Breast epithelium (tissue), 4 donors: Measurements from ENCODE around the gene ZNRF3. TPM values are rescaled to one million over a fixed set of nuclear protein-coding genes. Genes with fewer than 3 reads are reported as not detected.

Source experiments
- DNase-seq, 2 donors: peaks; one replicate each; pipeline ENCODE4 v3.0.0-alpha.2; 2019; ENCODE audit warnings: low spot score in 2 of 2
- H3K27ac ChIP-seq, 2 donors: fragments of 200-600 bp; sonication (generic) in 1 of 2; one replicate each; pipeline ENCODE4 v1.5.1; 2016 to 2019; ENCODE audit warnings: mild to moderate bottlenecking in 1 of 2
- H3K27me3 ChIP-seq, 2 donors: fragments of 200-600 bp; sonication (generic) in 1 of 2; one replicate each; pipeline versions ENCODE4 v1.5.1 to v1.6.0; 2017 to 2019; ENCODE audit warnings: control low read depth in 1 of 2, mild to moderate bottlenecking in 1 of 2
- H3K36me3 ChIP-seq: fragments of 200-600 bp; one replicate; pipeline ENCODE4 v1.5.1; 2019
- H3K4me1 ChIP-seq, 2 donors: fragments of 200-600 bp; sonication (generic); one replicate each; pipeline ENCODE4 v1.5.1; 2016 to 2019; ENCODE audit warnings: control low read depth in 1 of 2
- H3K4me3 ChIP-seq, 3 donors: fragments of 200-600 bp; sonication (generic); 1 replicate in 2 of 3; 2 replicates in 1 of 3; pipeline ENCODE4 v1.5.1; 2016 to 2019; ENCODE audit warnings: mild to moderate bottlenecking in 3 of 3, moderate library complexity in 2 of 3
- H3K9me3 ChIP-seq, 2 donors: fragments of 200-600 bp; sonication (generic) in 1 of 2; one replicate each; pipeline ENCODE4 v1.5.1; 2016 to 2019; ENCODE audit warnings: control low read depth in 1 of 2
- POLR2A ChIP-seq: fragments of 450-650 bp; IDR thresholded peaks from one replicate; pipeline ENCODE4 v1.6.1; 2016; ENCODE audit warnings: antibody characterized with exemption, mild to moderate bottlenecking, moderate library complexity
- POLR2AphosphoS5 ChIP-seq, 3 donors: sonication (generic); formaldehyde crosslinking; IDR thresholded peaks; one replicate each; pipeline ENCODE4 v1.6.1; 2017; ENCODE audit warnings: antibody characterized with exemption in 3 of 3
- intact Hi-C: fragments of 100-400 bp; cut with DNase I; formaldehyde crosslinking; loops from one replicate; pipeline ENCODE4 v1.15.1; 2023; ENCODE audit warnings: low total_unique reads
- total RNA-seq, 3 donors: library from RNA; depleted of rRNA; stranded (reverse); fragments of >200 nt; gene quantifications; one replicate each; pipeline ENCODE4 v1.1.0, GENCODE V29; 2016
- TF ChIP-seq, protein P1 (sequence below), 3 donors: fragments of 450-650 bp; IDR thresholded peaks; one replicate each; pipeline ENCODE4 v1.5.1; 2016 to 2017; ENCODE audit warnings: antibody characterized with exemption in 3 of 3, mild to moderate bottlenecking in 3 of 3, moderate library complexity in 3 of 3

Gene ZNRF3
- total RNA-seq, 3 donors from 2014 or later = 6.9 to 7.9 (median 6.9) TPM

DNA sequence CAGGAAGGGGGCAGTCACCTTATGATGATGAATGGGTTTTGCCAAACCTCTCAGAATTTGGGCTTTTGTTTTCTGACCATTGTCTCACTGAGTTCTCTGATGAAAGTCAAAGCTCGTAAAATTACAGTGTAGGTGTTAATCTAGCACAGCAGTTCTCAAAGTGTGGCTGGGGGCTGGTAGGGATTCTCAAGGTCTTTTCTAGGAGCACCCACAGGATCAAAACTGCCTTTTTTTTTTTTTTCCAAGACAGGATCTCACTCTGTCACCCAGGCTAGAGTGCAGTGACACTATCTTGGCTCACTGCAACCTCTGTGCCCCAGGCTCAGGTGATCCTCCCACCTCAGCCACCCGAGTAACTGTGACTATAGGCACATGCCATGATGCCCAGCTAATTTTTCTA lies 112.2 kb downstream of the ZNRF3 start:
- TF ChIP-seq POLR2AphosphoS5 (IDR thresholded peaks at IDR 0.05) = no peak
- TF ChIP-seq, protein P1, sequence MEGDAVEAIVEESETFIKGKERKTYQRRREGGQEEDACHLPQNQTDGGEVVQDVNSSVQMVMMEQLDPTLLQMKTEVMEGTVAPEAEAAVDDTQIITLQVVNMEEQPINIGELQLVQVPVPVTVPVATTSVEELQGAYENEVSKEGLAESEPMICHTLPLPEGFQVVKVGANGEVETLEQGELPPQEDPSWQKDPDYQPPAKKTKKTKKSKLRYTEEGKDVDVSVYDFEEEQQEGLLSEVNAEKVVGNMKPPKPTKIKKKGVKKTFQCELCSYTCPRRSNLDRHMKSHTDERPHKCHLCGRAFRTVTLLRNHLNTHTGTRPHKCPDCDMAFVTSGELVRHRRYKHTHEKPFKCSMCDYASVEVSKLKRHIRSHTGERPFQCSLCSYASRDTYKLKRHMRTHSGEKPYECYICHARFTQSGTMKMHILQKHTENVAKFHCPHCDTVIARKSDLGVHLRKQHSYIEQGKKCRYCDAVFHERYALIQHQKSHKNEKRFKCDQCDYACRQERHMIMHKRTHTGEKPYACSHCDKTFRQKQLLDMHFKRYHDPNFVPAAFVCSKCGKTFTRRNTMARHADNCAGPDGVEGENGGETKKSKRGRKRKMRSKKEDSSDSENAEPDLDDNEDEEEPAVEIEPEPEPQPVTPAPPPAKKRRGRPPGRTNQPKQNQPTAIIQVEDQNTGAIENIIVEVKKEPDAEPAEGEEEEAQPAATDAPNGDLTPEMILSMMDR (IDR thresholded peaks at IDR 0.05) = no peak
- TF ChIP-seq POLR2A = no peak
- DNase-seq = no peak
- H3K27ac ChIP-seq = no peak overlapping the region
- H3K27me3 ChIP-seq = no peaks in the 10 kb centered on the region
- no peaks in the 10 kb centered on the region for H3K36me3 ChIP-seq
- H3K4me1 ChIP-seq = no peaks in the 10 kb centered on the region
- no peaks in the 10 kb centered on the region for H3K9me3 ChIP-seq
- intact Hi-C loops = no loop called here
- no peak overlapping the region for H3K4me3 ChIP-seq

DNA sequence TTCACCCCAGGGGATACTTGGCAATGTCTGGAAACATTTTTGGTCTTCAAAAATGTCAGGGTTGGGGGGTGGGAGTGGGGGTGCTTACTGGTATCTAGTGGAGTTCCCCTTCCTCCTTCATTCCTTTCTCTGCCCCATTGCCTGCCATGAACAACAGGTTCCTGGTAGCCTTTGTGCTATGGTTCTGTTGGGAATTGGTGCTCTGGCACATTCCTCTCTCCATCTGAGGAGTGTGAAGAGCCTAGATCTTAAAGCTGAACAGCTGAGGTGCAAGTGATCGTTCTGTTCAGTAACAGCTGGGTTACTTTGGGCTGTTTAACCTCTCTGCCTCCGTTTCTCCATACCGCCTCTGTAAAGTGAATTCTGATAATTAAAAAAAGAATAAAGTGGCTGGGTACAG lies 114.0 kb downstream of the ZNRF3 start:
- no peaks in the 10 kb centered on the region for H3K27me3 ChIP-seq
- H3K36me3 ChIP-seq = no peaks in the 10 kb centered on the region
- TF ChIP-seq POLR2A (no peak), POLR2AphosphoS5 (IDR thresholded peaks at IDR 0.05) (no peak)
- TF ChIP-seq, protein P1 (IDR thresholded peaks at IDR 0.05) = no peak
- intact Hi-C loops = no loop called here
- DNase-seq = no peak
- no peak overlapping the region for H3K4me3 ChIP-seq
- H3K4me1 ChIP-seq = no peaks in the 10 kb centered on the region
- H3K9me3 ChIP-seq = no peaks in the 10 kb centered on the region
- H3K27ac ChIP-seq = no peak overlapping the region

DNA sequence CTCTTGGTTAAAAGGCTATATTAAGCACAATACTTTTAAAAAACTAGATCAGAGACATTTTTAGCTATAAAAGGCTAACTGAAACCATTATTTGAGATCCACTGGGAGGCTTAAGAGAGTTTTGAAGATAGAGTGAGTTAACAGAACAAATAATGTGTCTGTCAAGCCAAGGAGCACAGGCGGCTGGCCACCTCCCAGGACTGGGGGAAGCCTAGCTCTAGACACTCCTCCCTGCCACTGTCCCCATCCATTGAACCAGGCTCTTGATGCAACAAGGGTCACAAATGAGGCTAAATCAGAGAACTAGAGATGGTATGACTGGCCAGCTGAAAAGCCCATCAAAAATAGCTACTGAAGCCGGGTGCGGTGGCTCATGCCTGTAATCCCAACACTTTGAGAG lies 115.3 kb downstream of the ZNRF3 start:
- DNase-seq = no peak
- no peak overlapping the region for H3K4me3 ChIP-seq
- TF ChIP-seq, protein P1 (IDR thresholded peaks at IDR 0.05) = no peak
- TF ChIP-seq POLR2A (no peak), POLR2AphosphoS5 (IDR thresholded peaks at IDR 0.05) (no peak)
- H3K27me3 ChIP-seq = no peaks in the 10 kb centered on the region
- H3K27ac ChIP-seq = no peak overlapping the region
- H3K9me3 ChIP-seq = no peaks in the 10 kb centered on the region
- H3K4me1 ChIP-seq = no peaks in the 10 kb centered on the region
- no peaks in the 10 kb centered on the region for H3K36me3 ChIP-seq
- intact Hi-C loops = no loop called here

DNA sequence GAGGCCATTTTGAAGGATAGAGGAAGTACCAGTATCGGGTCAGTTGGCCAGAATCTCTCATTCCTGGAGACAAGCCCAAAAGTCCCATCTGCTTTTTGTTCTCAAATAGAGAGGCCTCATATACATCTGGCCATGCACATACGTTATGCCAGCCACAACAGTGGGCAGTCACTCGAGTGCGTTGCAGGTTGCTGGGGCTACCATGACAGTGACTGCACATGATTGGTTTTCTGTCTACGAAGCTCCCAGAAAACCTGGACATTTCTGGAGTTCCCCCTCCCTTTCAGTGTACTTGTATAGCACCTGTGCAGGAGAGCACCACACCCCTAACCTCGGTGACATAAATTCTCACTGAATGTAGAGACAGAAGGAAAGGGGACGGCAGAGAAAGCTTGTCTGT lies 116.1 kb downstream of the ZNRF3 start:
- DNase-seq = no peak
- no peak for TF ChIP-seq POLR2A
- TF ChIP-seq, protein P1 (IDR thresholded peaks at IDR 0.05) = no peak
- no peak for TF ChIP-seq POLR2AphosphoS5 (IDR thresholded peaks at IDR 0.05)
- Histone ChIP-seq H3K36me3 (no peaks in the 10 kb centered on the region), H3K27me3 (no peaks in the 10 kb centered on the region), H3K4me1 (no peaks in the 10 kb centered on the region), H3K9me3 (no peaks in the 10 kb centered on the region), H3K27ac (no peak overlapping the region), H3K4me3 (no peak overlapping the region)
- intact Hi-C loops = no loop called here

DNA sequence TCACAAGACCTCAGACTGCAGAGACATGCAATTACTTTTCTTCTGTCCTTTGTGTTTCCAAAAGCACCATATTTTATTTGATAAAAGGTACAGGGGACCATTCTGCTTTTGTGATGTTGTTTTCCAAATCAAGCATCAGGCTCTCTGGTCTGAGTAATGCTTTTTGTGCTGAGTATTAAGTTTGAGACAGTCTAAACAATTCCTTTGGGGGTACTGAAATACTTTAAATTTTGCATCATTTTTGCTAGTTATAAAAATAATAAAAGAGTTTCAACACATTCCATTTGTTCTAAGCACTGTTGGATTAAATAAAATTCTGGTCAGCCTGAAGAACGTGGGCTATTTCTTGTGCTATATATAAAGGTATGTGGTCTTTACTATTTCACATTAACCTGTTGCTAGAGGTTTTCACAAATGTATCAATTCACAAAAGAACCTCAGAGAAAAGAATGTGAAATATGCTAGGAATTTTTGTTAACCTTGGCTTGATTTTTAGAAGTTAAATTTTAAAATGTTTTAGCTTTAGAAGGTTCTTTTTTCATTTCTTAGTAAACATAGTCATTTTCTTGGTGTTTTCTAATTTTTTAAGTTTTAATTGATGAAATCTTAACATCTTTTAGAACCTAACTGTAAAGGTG lies 116.7 kb downstream of the ZNRF3 start:
- intact Hi-C loops = no loop called here
- no peak for DNase-seq
- Histone ChIP-seq H3K4me3 (no peak overlapping the region), H3K27me3 (no peaks in the 10 kb centered on the region), H3K27ac (no peak overlapping the region), H3K4me1 (peaks cover 0 to 4% of the 10 kb centered on the region in 2 donors), H3K9me3 (no peaks in the 10 kb centered on the region), H3K36me3 (no peaks in the 10 kb centered on the region)
- TF ChIP-seq POLR2A (no peak), POLR2AphosphoS5 (IDR thresholded peaks at IDR 0.05) (no peak)
- TF ChIP-seq, protein P1 (IDR thresholded peaks at IDR 0.05) = no peak
